Measurements from ENCODE around the gene TAF4B. TPM values are rescaled to one million over a fixed set of nuclear protein-coding genes. Genes with fewer than 3 reads are reported as not detected.

TAF4B gene
- total RNA-seq, 1 donor from 2014 or later = 1.5 TPM

DNA sequence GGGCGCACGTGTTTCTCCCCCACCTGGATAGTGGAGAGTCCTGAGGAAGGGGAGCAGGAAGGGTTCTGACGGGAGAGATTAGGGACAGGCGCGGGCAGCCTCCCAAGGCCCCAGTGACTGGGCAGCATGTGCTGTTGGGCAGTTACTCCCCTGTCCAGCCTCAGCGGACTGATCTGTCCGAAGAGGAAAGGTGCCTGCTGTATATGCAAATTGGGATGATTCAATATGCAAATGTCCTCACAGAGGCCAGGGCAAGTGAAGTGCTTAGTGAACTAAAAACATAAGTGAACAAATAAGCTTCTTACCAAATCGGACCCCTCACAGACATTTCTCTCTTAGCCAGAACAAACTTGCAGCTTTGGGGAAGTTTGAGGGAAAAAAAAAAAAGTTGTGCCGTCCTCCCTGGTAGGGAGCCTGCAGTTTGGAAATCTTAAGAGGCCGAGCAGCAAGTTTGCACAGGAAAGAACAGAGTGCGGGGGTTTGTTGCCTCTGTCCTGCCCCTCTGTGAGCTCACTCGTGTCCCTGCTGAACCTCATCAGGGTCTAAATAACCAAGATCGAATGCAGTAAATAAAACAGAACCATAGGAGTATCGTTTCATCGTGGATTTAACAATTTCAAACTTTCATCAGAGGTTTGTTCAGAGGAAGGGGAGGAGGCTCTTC lies 180.7 kb downstream of the TAF4B start:
- H3K4me3 Mint-ChIP-seq = no peak overlapping the region
- no peaks in the 10 kb centered on the region for H3K27me3 Mint-ChIP-seq (ENCODE audit: low read depth)
- no peaks in the 10 kb centered on the region for H3K9me3 Mint-ChIP-seq
- H3K4me1 Mint-ChIP-seq = no peaks in the 10 kb centered on the region
- no peaks in the 10 kb centered on the region for H3K36me3 Mint-ChIP-seq (ENCODE audit: low read depth)
- H3K27ac Mint-ChIP-seq (ENCODE audit: unreplicated experiment) = no peak overlapping the region
- TF ChIP-seq, protein P1, sequence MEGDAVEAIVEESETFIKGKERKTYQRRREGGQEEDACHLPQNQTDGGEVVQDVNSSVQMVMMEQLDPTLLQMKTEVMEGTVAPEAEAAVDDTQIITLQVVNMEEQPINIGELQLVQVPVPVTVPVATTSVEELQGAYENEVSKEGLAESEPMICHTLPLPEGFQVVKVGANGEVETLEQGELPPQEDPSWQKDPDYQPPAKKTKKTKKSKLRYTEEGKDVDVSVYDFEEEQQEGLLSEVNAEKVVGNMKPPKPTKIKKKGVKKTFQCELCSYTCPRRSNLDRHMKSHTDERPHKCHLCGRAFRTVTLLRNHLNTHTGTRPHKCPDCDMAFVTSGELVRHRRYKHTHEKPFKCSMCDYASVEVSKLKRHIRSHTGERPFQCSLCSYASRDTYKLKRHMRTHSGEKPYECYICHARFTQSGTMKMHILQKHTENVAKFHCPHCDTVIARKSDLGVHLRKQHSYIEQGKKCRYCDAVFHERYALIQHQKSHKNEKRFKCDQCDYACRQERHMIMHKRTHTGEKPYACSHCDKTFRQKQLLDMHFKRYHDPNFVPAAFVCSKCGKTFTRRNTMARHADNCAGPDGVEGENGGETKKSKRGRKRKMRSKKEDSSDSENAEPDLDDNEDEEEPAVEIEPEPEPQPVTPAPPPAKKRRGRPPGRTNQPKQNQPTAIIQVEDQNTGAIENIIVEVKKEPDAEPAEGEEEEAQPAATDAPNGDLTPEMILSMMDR (conservative IDR thresholded peaks at IDR 0.05) = no peak
- DNase-seq (ENCODE audit: low read depth, low spot score) = no peak

DNA sequence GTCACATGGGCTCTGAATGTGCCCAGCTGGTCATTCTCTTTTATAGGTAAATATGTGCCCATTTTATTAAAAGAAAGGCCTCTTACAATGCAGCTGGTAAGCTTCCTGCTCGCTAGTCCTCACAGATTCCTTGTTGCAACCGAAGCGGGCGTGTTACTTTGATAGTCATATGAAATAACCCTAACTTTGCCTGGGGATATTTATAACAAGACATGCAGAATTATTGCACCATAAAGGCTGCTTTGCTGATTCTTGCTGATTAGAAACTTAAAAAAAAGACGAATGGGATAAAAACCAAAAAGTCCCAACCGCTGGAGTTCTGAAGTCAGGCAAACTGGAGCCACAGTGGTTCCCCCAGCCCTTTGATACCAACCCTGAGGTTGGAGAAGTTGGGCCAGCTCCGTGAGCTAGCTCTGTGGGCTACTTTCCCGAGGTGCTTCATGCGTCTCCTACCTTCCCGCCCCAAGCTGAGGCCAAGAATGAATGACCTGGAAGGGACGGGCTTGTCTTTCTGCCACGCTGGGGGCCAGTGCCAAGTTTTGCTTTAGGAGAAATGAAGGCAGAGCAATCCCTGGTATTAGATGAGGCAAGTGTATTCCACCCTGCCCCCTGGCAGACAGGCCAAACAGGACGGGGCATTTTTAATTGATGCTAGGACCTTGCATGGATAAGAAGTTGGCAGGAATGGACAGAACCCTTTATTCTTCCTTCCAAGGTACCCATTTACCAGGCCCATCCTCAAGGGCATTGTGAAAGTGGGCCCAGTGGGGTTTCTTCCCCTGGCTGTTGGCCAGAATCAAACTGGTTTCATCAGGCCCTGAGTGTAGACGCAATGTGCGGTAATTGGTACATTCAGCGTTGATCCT lies 181.7 kb downstream of the TAF4B start:
- no peaks in the 10 kb centered on the region for H3K4me1 Mint-ChIP-seq
- no peaks in the 10 kb centered on the region for H3K27me3 Mint-ChIP-seq (ENCODE audit: low read depth)
- no peak for DNase-seq (ENCODE audit: low read depth, low spot score)
- TF ChIP-seq, protein P1 (conservative IDR thresholded peaks at IDR 0.05) = no peak
- H3K9me3 Mint-ChIP-seq = no peaks in the 10 kb centered on the region
- H3K4me3 Mint-ChIP-seq = no peak overlapping the region
- no peaks in the 10 kb centered on the region for H3K36me3 Mint-ChIP-seq (ENCODE audit: low read depth)
- no peak overlapping the region for H3K27ac Mint-ChIP-seq (ENCODE audit: unreplicated experiment)

DNA sequence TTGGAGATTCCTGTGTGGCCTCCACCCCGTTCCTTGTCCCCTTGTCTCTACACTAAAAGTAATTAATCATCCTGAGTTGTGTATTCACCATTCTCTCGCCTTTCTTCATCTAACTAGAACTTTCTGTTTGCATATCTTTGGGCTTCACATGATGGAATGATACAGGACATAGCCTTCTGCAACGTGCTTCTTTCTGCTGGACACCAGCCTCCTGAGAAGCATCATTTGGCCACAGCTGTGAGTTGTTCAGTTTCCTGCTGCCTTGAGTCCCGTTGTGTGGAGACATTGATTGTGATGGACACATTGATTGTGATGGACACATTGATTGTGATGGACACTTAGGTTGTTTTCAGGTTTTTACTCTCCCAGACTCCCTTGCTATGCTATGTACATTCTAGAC lies 182.8 kb downstream of the TAF4B start:
- DNase-seq (ENCODE audit: low read depth, low spot score) = no peak
- no peaks in the 10 kb centered on the region for H3K4me1 Mint-ChIP-seq
- TF ChIP-seq, protein P1 (conservative IDR thresholded peaks at IDR 0.05) = no peak
- H3K27ac Mint-ChIP-seq (ENCODE audit: unreplicated experiment) = no peak overlapping the region
- H3K9me3 Mint-ChIP-seq = no peaks in the 10 kb centered on the region
- H3K4me3 Mint-ChIP-seq = no peak overlapping the region
- H3K27me3 Mint-ChIP-seq (ENCODE audit: low read depth) = no peaks in the 10 kb centered on the region
- H3K36me3 Mint-ChIP-seq (ENCODE audit: low read depth) = no peaks in the 10 kb centered on the region

DNA sequence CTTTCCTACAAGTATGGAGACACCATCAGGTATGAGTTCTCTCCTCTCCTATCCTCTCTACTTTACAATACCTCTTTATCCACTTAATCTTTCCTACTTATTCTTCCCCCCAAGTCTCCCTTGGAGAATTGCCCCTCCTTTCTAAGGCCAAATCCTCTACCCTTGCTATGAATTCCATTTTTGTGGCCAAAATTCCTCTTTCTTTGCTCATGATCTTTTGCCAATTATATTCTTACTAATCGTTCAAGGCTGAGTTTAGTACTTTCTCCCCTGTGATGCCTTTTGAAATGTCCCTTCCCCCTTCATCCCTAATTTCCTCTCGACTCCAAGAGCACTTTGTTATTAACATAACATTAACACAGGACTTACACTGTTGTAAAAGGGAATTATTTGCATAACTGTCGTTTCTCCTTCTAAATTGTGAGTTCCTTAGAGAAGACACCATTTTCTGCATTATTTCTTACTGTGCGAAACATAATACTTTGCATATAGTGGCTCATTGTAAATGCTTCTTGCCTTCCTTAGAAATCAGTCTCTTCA lies 188.7 kb downstream of the TAF4B start:
- TF ChIP-seq, protein P1 (conservative IDR thresholded peaks at IDR 0.05) = no peak
- Mint-ChIP-seq H3K9me3 (peaks cover under 1% of the 10 kb centered on the region), H3K27ac (ENCODE audit: unreplicated experiment) (no peak overlapping the region), H3K4me1 (no peaks in the 10 kb centered on the region), H3K36me3 (ENCODE audit: low read depth) (no peaks in the 10 kb centered on the region), H3K27me3 (ENCODE audit: low read depth) (no peaks in the 10 kb centered on the region), H3K4me3 (no peak overlapping the region)
- no peak for DNase-seq (ENCODE audit: low read depth, low spot score)

DNA sequence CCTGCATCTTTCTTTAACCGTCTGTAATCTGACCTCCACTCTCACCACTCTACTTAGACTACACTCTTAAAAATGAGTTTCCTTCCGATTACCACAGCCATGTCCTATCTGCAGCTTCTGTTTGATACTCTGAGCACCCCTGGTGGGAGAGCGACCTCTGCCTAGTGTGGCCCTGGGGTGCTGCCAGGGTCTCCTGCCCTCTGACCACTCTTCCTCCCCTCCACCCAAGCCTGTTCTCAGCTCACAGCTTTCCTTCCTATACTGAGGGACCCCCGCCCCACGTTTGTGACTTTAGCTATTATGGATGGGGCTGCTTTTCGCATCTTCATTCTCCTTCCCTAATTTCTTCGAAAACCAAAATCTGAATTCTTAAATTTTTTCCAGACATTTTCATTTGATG lies 189.4 kb downstream of the TAF4B start:
- Mint-ChIP-seq H3K9me3 (peaks cover 3% of the 10 kb centered on the region), H3K4me3 (no peak overlapping the region), H3K36me3 (ENCODE audit: low read depth) (no peaks in the 10 kb centered on the region), H3K27ac (ENCODE audit: unreplicated experiment) (no peak overlapping the region), H3K4me1 (no peaks in the 10 kb centered on the region), H3K27me3 (ENCODE audit: low read depth) (no peaks in the 10 kb centered on the region)
- TF ChIP-seq, protein P1 (conservative IDR thresholded peaks at IDR 0.05) = no peak
- no peak for DNase-seq (ENCODE audit: low read depth, low spot score)

Data from neural crest cell (in vitro differentiated cells).